ELF-1 (cell line): ENCODE data around the gene ONECUT1.

Experiments used
- DNase-seq: peaks from one replicate; pipeline ENCODE4 v3.0.0-alpha.2; 2016; ENCODE audit warnings: low read depth, low spot score

The ONECUT1 gene

DNA sequence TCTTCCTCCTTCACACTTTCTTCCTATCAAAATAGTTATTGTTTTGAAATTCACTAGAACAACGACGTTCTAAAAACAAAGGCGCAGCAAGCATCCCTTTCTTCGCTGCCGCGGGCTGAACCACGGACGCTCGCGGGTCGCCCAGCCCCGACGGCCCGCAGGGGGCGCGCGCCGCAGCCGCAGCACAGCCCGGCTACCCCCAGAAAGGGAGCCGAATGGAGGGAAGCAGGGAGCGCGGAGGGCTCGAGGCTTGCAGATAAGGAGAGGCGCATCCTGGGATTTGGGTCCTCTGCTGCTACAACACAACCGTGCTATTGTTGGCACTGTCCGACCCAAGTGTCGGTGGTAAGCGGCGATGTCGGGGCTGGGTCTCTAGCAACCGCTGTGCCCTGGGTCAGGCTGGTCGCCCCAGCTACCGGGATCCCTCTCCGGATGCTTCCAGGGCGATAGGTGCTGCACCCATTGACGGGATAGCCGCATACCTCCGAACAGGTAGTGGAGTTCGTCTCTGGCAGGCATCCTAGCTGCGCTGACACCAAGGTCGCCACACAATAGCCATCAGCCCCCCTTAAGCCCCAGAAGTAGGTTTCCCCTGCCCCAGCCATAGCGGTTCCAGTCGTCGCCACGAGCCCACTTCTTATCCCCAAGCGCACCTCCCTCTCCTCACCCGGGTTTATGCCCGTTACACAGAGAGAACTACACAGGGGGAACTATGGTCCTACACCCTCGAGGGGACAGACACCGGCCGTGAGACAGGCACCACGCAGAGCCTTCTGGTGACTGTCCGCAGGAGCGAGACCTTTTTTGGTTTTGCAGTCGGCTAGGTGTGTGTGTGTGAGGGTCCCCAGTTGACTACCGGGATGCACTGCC, 6.0 kb downstream of the ONECUT1 start:
- DNase-seq: peak; percentile 76

DNA sequence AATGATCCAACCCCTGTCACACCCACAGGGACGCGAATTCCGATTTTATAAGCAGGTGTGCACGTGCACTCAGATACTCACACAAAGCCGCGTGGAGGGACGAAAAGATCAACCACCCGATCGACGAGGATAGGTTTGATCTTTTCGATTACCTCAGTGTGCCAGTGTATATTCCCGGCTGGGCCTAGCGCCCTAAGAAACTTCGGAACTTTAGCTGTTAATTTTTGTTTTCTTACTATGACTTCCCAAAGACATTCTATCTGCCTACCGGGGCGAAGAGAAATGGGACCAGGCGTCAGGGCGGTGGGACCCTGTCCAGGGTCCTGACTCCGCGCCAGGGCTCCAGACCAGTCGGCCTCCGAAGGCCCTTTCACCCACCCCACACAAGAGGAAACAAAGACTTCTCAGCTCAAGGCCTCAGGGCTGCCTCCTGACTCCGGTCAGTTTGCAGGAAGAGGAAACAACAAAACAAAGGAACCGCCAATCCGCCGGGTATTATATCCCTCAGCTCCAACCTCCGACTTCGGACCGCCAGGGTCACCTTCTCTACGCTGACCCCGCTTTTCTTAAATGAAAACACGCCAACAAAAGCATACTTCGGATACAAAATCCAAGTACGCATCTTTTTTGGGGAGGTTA, 6.8 kb downstream of the ONECUT1 start:
- DNase-seq: peak; percentile 91

DNA sequence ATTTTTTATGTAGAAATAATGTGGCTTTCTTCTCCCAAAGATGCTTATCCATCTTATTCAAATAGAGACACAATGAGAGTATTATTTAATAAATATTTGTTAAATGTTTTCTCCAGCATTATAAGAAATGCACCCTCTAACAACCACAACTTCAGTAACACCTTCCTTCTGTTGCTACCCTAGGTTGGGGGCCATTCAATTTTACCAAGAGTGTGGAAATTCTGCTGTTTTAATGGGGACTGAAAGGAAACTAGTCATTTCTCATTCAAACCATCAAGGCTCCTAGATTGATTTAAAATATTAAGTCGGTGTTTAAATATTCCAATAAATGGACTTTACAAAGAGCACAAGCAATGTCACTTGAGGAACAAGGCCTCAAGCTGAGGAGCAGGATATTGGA, 7.6 kb downstream of the ONECUT1 start:
- DNase-seq: no peak

DNA sequence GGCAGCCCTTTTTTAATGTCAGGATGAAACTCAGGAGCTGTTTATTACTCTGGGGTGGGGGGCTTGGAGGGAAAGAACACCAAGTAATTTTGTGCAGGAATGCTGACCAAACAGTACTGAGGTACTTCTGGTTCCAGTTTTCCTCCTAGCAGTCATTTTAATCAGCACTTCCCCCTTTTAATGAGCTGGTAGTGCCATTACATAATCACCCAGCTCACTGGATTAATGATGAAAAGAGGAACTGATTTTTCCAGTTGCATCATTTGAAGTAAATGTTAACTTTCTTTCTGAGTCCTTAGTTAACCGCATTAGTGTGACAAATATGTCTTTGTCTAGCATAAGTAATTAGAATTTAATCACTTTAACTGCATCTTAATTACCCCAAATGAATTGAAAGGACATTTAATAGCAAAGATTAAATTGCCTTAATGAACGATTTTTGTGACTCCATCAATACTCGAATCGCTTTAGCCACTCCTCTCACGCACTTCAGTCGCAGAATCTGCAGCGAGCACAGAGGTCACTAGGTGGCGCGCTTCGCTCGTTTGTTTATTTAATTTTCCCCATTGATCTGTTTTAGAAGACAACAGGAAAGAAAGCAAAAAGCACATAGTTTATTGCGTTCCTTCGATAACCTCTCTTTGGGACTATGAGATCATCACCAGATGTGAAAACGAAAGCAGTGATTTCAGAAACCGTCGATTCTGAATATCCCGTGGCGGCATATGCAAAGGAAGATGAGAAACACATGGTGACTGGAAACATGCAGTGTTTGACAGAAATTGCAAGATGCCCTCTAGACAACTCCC, 9.8 kb downstream of the ONECUT1 start:
- DNase-seq: peak; percentile 75

DNA sequence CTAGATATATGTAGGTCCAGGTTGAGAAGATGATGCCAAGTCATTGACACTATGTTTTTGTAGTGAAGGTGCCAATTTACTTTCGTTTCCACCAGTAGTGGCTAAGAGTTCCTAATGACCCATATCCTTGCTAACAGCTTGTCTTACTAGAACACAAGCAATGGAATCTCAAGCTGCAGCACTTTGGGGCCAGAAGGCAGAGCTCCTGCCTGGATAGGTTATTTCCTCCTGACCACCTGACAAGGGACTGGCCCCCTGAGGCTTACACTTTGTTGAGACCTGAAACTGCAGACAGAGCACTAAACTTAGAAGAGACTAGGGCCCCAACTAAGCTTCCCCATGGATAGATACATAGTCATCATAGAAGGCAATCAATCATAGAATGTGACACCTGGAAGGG, 11.7 kb downstream of the ONECUT1 start:
- peak; percentile 55 for DNase-seq

DNA sequence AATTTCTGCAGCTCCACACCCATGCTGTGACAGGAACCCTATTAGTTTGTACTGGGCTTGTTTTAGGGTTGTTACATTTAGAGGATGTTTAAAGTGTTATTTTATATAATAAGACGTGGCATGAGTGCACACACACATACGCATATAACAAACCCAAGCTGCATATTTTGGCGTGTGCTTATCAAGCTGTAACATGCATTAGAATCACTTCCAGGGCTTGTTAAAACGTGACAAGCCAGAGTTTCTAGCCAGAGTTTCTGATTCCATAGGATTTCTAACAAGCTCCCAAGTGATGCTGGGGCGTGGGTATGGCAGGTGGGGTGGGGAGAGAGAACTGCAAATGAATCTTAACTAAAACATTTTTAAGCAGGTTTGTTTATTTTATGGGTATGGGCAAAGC, 17.4 kb downstream of the ONECUT1 start:
- no peak for DNase-seq

DNA sequence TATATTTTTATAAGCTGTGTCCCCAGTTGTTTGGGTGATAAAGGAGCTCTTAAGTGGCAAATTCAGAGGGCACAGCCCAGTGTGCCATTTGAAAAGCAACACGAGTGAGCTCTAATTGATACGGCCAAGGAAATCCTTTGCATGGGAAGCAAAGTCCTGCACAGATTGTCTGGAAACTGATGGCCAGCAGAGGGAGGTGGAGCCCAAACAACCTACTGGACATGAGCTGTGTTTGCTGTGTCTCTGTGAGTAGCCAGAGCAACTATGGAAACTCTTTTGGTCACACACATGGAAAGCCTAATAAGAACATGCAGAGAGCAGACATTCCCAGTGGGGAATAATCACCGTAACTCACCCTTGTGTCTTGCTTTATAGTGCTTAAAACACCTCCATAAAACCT, 24.4 kb downstream of the ONECUT1 start:
- DNase-seq: peak; percentile 7

DNA sequence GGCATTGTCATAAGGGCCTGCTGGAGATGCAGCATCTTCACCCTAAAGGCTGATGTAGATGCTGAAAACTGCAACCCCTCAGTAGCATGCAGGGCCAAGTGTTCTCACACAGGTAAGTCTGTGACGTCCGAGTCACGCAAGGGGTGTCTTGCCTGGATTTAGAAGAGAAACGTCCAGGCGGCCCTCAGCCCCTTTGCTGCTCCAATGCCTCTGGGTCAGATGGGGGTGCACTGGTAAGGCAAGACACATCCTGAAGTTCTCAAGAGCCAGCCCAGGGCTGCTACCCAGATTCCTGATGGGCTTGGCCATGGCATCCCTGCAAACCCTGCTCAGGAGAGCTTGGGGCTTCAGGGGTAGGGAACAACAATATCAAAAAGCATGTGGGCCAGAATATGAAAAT, 25.4 kb downstream of the ONECUT1 start:
- no peak for DNase-seq

DNA sequence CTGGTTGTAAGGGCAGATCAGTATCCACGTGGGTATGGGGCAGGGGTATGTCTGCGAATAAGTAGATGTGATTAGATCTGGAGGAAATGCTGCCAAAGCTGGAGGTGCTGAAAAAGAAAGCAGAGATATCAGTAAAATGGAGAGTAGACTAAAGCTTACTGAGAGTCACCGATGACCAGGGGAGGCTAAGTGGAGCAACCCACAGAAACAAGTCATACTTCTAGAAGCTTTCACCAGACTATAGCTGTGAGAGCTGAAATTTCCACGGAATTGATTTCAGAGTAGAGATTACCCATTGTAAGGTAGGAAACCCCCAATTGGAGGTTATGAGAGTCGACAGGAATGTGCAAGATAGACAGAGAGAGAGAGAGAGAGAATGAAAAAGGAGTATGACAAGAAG, 27.5 kb downstream of the ONECUT1 start:
- no peak for DNase-seq

DNA sequence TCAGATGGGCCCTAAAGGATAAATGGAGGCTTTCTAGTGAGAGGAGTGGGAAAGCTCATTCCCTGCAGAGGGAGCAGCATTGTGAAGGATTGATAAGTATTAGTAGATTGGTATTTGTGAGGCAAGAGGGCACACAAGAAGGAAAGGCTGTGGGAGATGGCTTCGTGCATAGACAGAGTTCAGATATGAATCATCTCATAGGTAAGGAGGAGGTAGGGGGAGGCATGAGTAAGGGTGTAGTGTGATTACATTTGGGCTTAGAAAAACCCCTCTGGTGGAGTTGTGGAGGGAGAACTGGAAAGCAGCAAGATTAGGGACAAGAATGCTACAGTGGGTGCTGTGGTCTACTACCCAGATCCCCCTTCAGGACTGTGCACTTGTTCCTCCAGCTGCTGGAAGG, 29.6 kb downstream of the ONECUT1 start:
- no peak for DNase-seq

DNA sequence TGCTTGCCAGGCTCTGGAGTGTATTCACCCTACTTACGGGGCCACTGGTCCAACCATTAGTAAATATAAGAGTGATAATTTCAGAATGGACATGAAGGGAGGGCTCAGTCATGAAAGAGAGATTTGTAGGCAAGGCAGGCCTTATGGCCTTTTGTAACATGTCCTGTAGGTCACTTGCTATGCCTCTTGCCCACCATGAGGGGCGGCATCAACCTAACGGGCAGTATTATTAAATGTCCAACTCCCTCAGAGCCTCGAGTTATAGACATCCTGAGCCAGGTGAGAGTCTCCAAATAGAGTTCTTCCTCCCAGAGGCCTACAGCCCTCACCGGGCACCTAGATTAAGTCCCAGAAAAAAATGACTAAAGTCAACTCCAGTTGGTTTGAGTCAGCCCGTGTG, 30.2 kb downstream of the ONECUT1 start:
- no peak for DNase-seq

DNA sequence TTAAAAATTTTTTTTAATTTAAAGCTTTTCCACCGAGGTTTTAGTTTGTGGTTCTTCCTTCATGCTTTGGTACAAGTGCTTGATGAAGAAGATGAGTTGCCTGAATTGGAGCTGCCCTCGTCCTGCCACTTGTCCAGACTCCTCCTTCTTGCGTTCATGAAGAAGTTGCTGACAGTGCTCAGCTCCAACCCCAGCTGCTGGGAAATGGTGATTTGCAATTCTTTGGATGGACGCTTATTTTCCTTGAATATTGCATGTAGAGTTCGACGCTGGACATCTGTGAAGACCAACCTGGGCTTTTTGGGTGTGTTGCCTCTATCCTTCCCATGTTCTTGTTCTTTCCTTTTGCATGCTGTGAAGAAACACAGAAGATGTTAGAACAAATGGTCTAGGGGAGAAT, 32.6 kb downstream of the ONECUT1 start:
- DNase-seq: no peak

DNA sequence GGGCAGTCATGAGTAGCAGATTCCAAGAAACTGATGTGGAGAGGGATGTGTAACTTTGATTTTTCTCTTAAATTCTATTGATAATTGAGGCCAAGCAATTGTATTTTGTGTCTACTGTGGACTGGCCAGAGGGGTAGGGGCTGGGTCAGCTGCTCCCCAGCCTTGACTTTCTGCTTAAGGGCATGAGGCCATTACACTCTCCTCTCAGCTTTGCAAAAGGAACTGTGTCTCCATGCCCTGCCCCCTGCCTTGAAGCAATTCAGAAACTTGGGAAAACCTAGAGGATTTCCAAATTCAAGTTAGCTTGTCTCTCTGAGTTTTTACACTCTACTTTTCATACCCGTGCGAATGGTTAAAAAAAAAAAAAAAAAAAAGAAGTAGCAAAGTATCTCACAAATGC, 38.6 kb downstream of the ONECUT1 start:
- no peak for DNase-seq

DNA sequence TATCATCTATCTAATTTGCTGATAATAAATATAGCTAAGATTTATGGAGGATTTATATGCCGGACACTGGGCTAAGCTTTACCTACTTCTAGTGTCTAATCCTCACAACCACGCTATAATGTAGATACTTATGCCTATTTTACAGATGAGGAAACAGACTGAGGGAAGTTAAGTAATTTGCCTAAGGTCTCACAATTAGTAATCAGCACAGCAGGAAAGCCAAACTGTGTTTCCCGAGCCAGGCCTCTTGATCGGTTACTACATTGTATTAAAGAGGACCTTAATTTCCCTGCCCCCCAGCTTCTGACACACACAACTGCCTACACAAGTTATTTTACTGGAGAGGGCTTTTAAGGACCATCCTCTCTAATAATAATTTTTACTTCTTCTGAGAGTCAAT, 40.9 kb downstream of the ONECUT1 start:
- DNase-seq: no peak

DNA sequence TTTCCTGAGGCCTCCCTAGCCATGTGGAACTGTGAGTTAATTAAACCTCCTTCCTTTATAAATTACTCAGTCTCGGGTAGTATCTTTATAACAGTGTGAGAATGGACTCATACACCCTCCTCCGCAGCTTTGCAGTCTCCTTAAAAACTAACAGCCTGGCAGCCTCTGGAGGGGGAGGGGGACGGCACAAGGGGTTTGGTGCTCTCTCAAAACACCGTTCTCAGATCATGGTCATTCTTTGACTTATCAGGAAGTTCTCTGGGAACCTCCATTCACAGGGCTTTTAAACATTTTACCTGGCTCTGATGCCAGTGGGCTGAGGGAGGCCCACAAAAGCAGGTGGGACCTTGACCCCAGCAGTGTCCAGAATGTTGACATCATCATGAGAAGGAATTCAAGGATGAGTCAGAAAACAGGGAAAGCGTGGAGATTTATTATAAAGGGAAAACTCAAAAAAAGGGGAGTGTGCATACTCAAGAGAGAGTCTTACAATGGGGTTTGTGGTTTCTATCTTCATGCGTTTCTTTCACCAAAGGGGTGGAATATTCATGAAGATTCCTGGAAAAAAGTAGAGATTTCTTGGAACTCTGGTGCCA, 43.9 kb downstream of the ONECUT1 start:
- no peak for DNase-seq

DNA sequence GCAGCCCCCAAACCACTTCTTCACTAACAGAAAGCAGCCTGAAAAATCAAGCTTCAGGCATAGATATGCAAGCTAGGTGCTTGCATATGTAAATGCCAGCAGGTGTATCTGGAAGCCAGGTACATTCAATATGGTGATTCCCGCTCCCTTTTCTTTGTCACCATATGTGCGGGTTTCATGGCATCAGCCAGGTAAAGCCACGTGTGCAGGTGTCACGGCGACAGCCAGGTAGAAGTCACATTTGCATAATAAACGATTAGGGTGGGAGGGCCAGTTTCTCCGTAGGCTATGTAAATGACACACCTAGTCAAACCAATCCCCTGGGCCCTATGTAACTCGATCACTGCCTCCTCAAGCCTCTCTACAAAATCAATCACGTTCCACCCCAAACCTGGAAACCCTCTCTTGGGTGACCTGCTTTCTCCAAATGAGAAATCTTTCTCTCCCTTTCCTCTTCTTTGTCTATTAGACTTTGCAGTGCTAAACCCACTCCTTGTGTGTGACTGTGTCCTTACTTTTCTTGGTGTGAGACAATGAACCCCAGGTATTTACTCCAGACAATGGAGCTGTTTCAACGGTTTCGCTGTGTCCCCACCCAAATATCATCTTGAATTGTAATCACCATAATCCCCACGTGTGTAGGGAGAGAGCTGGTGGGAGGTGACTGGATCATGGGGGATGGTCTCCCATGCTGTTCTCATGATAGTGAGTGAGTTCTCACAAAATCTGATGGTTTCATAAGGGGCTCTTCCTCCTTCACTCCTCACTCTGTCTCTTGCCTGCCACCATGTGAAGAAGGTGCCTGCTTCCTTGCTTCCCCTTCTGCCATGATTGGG, 44.6 kb downstream of the ONECUT1 start:
- peak; percentile 49 for DNase-seq

DNA sequence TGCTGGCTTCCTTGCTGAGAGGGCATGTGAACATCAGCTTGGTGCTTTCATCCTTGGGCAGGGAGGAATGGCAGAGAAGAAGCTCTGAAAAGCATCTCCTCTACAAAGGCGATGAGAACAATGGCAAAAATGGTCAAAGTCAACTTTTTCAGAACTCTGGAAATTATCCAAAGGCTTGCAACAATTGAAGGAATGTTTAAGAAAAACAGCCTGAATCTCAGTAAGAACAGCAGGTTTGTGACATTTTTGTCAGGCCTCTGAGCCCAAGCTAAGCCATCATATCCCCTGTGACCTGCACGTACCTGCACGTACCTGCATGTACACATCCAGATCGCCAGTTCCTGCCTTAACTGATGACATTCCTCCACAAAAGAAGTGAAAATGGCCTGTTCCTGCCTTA, 51.8 kb downstream of the ONECUT1 start:
- DNase-seq: no peak

DNA sequence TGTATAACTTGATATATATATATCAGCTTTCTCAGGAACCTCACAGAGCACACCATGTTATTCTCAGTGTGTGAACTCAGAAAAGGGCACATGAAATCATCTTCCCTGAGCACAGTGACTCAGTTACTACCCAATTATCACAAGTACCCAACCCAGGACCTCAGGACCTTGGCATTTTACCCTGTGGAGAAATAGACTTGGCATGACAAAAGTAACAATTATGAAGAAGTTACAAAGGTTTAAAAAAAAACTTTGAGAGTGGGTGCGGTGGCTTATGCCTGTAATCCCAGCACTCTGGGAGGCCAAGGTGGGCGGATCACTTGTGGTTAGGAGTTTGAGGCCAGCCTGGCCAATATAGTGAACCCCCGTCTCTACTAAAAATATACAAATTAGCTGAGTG, 52.4 kb downstream of the ONECUT1 start:
- DNase-seq: no peak

DNA sequence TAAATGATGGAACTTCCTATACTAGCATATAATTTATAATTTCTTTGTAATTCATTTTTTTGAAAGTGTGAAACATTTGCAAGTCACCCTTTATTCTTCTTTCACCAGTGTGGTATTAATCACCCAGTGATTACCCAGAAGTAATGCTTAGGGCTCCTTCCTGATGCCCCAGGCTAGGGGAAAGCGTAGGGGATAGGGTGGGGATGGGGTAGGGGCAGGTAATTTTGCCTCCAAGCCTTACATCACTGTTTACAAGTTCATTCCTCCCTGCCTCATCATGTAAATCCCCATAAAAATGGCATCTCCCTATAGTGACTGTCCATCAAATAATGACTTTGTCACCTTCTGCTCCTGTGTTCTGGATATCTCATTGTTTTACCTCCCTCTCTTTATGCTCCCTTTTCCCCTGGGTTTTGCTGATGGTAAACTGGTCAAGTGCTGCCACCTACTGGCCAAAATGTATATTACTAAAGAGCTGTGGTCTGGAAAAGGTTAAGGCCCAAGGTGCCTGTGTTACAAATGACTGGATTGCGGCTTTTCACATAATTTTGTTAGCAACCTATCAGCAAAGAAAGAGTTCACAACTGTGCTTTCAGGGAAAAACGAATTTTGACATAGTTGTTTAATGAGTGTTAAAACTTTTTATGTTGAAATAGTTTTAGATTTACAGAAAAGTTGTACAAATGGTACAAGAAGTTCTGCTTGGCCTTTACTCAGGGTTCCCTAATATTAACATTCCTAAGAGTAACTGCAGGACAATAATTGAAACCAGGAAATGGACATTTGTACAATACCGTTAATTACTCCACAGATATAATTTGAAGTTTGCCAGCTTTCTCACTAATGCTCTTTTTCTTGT, 54.7 kb downstream of the ONECUT1 start:
- peak; percentile 88 for DNase-seq

DNA sequence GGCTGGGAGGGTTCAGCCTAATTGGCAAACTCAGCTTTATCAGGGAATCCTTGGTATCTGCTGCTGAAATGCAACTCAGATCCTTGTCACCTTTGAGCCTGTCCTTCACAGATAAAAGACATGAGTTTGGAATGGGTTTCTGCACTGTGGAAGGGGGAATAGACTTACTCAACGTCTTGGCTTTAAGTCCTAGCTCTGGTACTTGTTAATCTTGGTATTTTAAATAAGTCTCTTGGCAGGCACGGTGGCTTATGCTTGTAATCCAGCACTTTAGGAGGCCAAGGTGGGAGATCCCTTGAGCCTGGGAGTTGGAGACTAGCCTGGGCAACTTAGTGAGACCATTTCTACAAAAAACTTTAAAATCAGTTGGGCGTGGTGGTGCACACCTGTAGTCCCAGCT, 55.8 kb downstream of the ONECUT1 start:
- no peak for DNase-seq
